Body of pancreas (tissue), 4 donors: ENCODE measurements around the gene RSPH1. TPM values are rescaled to one million over a fixed set of nuclear protein-coding genes. Genes with fewer than 3 reads are reported as not detected.

Experiments used
- ATAC-seq: fragments of 150-250 bp; one replicate; pipeline ENCODE4 v1.9.1; 2016
- DNase-seq, 4 donors: peaks; one replicate each; pipeline ENCODE4 v3.0.0-alpha.2; 2019
- H3K27ac ChIP-seq, 4 donors: fragments of 200-600 bp; sonication (generic); 1 replicate in 3 of 4; 2 replicates in 1 of 4; pipeline versions ENCODE4 v1.5.1 to v1.6.1; 2016 to 2019; ENCODE audit warnings: mild to moderate bottlenecking in 1 of 4, mixed read lengths in 1 of 4, moderate library complexity in 1 of 4
- H3K27me3 ChIP-seq, 2 donors: fragments of 200-600 bp; sonication (generic); one replicate each; pipeline ENCODE4 v1.6.0; 2016; ENCODE audit warnings: mild to moderate bottlenecking in 1 of 2
- H3K36me3 ChIP-seq, 2 donors: fragments of 200-600 bp; sonication (generic); replicated peaks in 1 of 2; 2 replicates each; pipeline ENCODE4 v1.5.1; 2016; ENCODE audit warnings: low read depth in 2 of 2; ENCODE audit not compliant: insufficient read depth in 1 of 2
- H3K4me1 ChIP-seq: fragments of 200-600 bp; sonication (generic); one replicate; pipeline ENCODE4 v1.6.0; 2016
- H3K4me3 ChIP-seq, 2 donors: fragments of 200-600 bp; sonication (generic); 1 replicate in 1 of 2; 2 replicates in 1 of 2; pipeline ENCODE4 v1.5.1; 2016 to 2019
- H3K9me3 ChIP-seq, 3 donors: fragments of 200-600 bp; sonication (generic); 1 replicate in 2 of 3; 2 replicates in 1 of 3; pipeline ENCODE4 v1.5.1; 2016
- CTCF ChIP-seq, 7 experiments: fragments of 450-650 bp in 4 of 7; fragments of 200-600 bp in 3 of 7; sonication (generic) in 3 of 7; IDR thresholded peaks; one replicate each; pipeline ENCODE4 v1.5.1; 2016 to 2019; ENCODE audit warnings: antibody characterized with exemption in 7 of 7
- POLR2A ChIP-seq, 3 donors: fragments of 450-650 bp; IDR thresholded peaks; one replicate each; pipeline ENCODE4 v1.6.1; 2016; ENCODE audit warnings: antibody characterized with exemption in 3 of 3, mild to moderate bottlenecking in 2 of 3
- WGBS, 2 donors: methylation state at CpG; one replicate each; pipeline ENCODE4 v1.1.5; 2017; 5-methylcytosine and 5-hydroxymethylcytosine counted together
- intact Hi-C: fragments of 100-400 bp; cut with DNase I; formaldehyde crosslinking; loops from one replicate; pipeline ENCODE4 v1.15.1; 2023
- total RNA-seq, 2 donors: library from RNA; depleted of rRNA; stranded (reverse); fragments of >200 nt; gene quantifications; one replicate each; pipeline ENCODE4 v1.1.0, GENCODE V29; 2016

RSPH1 gene
- total RNA-seq, 2 donors from 2014 or later: 1.6 to 2.3 TPM

DNA sequence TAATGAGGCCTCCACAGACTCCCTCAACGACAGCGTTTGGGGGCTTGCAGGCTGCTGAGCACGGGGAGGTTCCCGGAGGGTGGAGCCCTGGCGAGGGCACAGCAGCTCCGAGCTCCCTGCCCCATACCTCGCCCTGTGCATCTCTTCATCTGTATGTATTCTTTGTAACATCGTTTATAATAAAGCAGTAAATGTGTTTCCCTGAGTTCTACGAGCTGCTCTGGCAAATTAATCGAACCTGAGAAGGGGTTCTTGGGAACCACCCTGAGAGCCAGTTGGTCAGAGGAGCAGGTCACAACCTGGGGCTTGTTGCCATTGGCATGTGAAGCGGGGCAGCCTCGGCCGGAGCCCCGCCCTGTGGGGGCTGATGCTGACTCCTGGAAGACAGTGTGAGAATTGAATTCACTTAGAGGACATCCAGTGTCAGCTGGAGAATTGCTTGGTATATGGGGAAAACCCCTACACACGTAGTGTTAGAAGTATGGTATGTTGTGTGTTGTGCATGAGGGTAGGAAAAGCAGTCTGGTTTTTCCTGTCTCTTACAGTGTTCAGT, 29.1 kb upstream of the RSPH1 start:
- ATAC-seq: peak; percentile 28
- H3K36me3 ChIP-seq: peaks cover 0 to 2% of the 10 kb centered on the region in 2 donors
- no peak for TF ChIP-seq POLR2A (IDR thresholded peaks at IDR 0.05)
- no peak for TF ChIP-seq CTCF (IDR thresholded peaks at IDR 0.05)
- peak in 1 of 4 donors; percentile 30 for DNase-seq
- 51 to 54% methylated on average over 13 to 15 of the region's 15 CpGs for WGBS, 2 donors
- no peaks in the 10 kb centered on the region for H3K9me3 ChIP-seq
- peak overlapping the region; percentile 40 to 68 (median 58) for H3K27ac ChIP-seq
- intact Hi-C loops: no loop called here
- H3K4me3 ChIP-seq: no peak overlapping the region
- peaks cover 27% of the 10 kb centered on the region for H3K4me1 ChIP-seq
- no peaks in the 10 kb centered on the region for H3K27me3 ChIP-seq

GRCh38 chr21:42524341-42525028, 28.5 kb upstream of the RSPH1 start:
- Histone ChIP-seq H3K4me3 (no peak overlapping the region), H3K36me3 (peaks cover 0 to 2% of the 10 kb centered on the region in 2 donors), H3K4me1 (peaks cover 27% of the 10 kb centered on the region), H3K9me3 (no peaks in the 10 kb centered on the region), H3K27ac (peak overlapping the region; percentile 40 to 68 (median 58)), H3K27me3 (no peaks in the 10 kb centered on the region)
- peak in 3 of 4 donors; percentile 62 to 67 (median 65) for DNase-seq
- TF ChIP-seq POLR2A (IDR thresholded peaks at IDR 0.05): no peak
- intact Hi-C loops: no loop called here
- 44 to 59% methylated on average over 17 of the region's 17 CpGs for WGBS, 2 donors
- peak; percentile 64 for ATAC-seq

GRCh38 chr21:42523941-42524340, 27.9 kb upstream of the RSPH1 start:
- H3K4me3 ChIP-seq: no peak overlapping the region
- intact Hi-C loops: no loop called here
- no peaks in the 10 kb centered on the region for H3K9me3 ChIP-seq
- TF ChIP-seq POLR2A (IDR thresholded peaks at IDR 0.05) (no peak), CTCF (IDR thresholded peaks at IDR 0.05) (no peak)
- ATAC-seq (no peak), DNase-seq (no peak)
- peak overlapping the region in 3 of 4 donors; percentile 49 to 68 (median 66) for H3K27ac ChIP-seq
- 69 to 86% methylated on average over 9 of the region's 9 CpGs for WGBS, 2 donors
- H3K27me3 ChIP-seq: no peaks in the 10 kb centered on the region
- peaks cover 27% of the 10 kb centered on the region for H3K4me1 ChIP-seq
- H3K36me3 ChIP-seq: peaks cover 0 to 2% of the 10 kb centered on the region in 2 donors

DNA sequence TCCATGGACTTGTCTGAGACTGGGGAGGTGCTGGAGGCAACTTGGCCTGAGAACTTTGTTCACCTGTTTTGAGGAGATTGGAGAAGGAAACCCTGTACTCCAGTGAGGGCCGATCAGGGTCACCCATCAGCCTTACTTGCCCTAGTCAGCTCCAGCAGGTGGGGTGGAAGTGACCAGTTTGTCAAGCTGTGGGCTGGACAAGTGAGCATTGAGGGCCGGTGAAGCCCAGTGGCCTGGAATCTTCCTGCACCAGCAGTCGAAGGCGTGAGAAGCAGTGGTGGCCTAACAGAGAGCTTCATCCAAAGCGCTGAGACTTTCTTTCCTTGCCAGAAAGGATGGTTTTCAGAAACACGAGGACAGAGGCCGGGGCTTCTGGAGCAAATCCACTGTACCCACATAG, 27.2 kb upstream of the RSPH1 start:
- 89 to 92% methylated on average over 7 of the region's 7 CpGs for WGBS, 2 donors
- ATAC-seq (no peak), DNase-seq (no peak)
- Histone ChIP-seq H3K9me3 (no peaks in the 10 kb centered on the region), H3K4me1 (peaks cover 27% of the 10 kb centered on the region), H3K27ac (no peak overlapping the region), H3K4me3 (no peak overlapping the region), H3K36me3 (peaks cover 0 to 2% of the 10 kb centered on the region in 2 donors), H3K27me3 (no peaks in the 10 kb centered on the region)
- no peak for TF ChIP-seq CTCF (IDR thresholded peaks at IDR 0.05)
- no peak for TF ChIP-seq POLR2A (IDR thresholded peaks at IDR 0.05)
- intact Hi-C loops: no loop called here

- Histone ChIP-seq H3K9me3 (no peaks in the 10 kb centered on the region), H3K4me1 (peaks cover 27% of the 10 kb centered on the region)
- TF ChIP-seq POLR2A (IDR thresholded peaks at IDR 0.05): no peak
- no peak for TF ChIP-seq CTCF (IDR thresholded peaks at IDR 0.05)
These were observed 26.7 kb upstream of the RSPH1 start for GRCh38 chr21:42522771-42523170.

More at GRCh38 chr21:42522771-42523170, 26.7 kb upstream of the RSPH1 start:
- WGBS, 2 donors: 90% methylated on average over 8 of the region's 8 CpGs; no CpG with 5 or more reads in 1 of the 2 donors
- DNase-seq (no peak), ATAC-seq (no peak)
- peaks cover 0 to 2% of the 10 kb centered on the region in 2 donors for H3K36me3 ChIP-seq
- H3K4me3 ChIP-seq: no peak overlapping the region
- H3K27ac ChIP-seq: no peak overlapping the region
- intact Hi-C loops: no loop called here
- H3K27me3 ChIP-seq: no peaks in the 10 kb centered on the region
